ENCODE measurements around the gene ULK4.

ULK4 gene

GRCh38 chr3:41599127-41599484 lies 362.8 kb downstream of the ULK4 start:
- Mint-ChIP-seq H3K36me3 (ENCODE audit: insufficient read depth) (no peaks in the 10 kb centered on the region), H3K4me1 (ENCODE audit: low read depth in 2 of 2) (peaks cover 0 to 3% of the 10 kb centered on the region in 2 donors), H3K9me3 (no peaks in the 10 kb centered on the region), H3K27me3 (no peaks in the 10 kb centered on the region), H3K27ac (no peak overlapping the region), H3K4me3 (no peak overlapping the region)
- DNase-seq, result no peak
- no peak for ATAC-seq (replicated peaks)

GRCh38 chr3:41598402-41599126 lies 363.3 kb downstream of the ULK4 start:
- H3K4me3 Mint-ChIP-seq, result no peak overlapping the region
- no peaks in the 10 kb centered on the region for H3K36me3 Mint-ChIP-seq (ENCODE audit: insufficient read depth)
- DNase-seq, result no peak
- H3K9me3 Mint-ChIP-seq, result no peaks in the 10 kb centered on the region
- ATAC-seq (replicated peaks), result no peak
- H3K27me3 Mint-ChIP-seq, result no peaks in the 10 kb centered on the region
- no peak overlapping the region for H3K27ac Mint-ChIP-seq
- peaks cover 0 to 3% of the 10 kb centered on the region in 2 donors for H3K4me1 Mint-ChIP-seq (ENCODE audit: low read depth in 2 of 2)

GRCh38 chr3:41593774-41594173 lies 368.1 kb downstream of the ULK4 start:
- H3K36me3 Mint-ChIP-seq (ENCODE audit: insufficient read depth), result no peaks in the 10 kb centered on the region
- H3K4me3 Mint-ChIP-seq, result no peak overlapping the region
- no peaks in the 10 kb centered on the region for H3K9me3 Mint-ChIP-seq
- H3K4me1 Mint-ChIP-seq (ENCODE audit: low read depth in 2 of 2), result peaks cover 0 to 3% of the 10 kb centered on the region in 2 donors
- no peak overlapping the region for H3K27ac Mint-ChIP-seq
- H3K27me3 Mint-ChIP-seq, result no peaks in the 10 kb centered on the region
- no peak for DNase-seq
- ATAC-seq (replicated peaks), result no peak

DNA sequence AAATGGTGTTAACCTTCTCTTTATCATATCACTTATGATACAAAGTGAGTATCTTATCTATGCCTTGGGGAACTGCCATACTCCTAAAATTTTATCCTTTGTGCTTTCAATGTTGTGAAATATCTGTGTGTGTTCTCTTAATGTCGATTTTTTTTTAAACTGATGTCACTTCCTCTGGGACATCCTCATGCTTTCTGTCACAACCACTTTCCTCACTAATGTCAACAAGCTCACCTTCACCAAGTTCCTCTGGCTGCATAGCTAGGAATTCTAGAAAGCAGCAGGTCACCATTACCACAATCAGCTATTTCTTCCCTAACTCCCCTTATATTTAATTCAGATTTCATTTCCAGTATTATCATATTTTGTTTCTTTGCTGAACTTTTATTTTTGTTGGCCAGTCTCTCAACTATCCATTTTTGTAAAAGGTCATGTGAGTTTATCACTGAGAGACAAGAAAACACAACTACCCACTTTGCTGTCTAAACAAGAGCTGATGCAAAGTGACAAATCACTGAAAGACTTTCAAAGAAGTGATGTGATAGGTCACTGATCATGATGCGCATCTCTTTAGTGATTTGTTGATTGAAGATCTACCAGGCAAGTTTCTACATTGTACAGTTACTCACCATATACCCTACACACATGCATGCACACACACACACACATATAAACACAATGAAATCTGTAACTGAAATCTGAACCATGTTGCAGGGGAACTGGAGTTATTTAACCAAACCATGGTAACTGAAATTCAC lies 369.0 kb downstream of the ULK4 start:
- DNase-seq (no peak), ATAC-seq (replicated peaks) (no peak)
- H3K9me3 Mint-ChIP-seq, result no peaks in the 10 kb centered on the region
- H3K4me3 Mint-ChIP-seq, result no peak overlapping the region
- no peak overlapping the region for H3K27ac Mint-ChIP-seq
- H3K4me1 Mint-ChIP-seq (ENCODE audit: low read depth in 2 of 2), result peaks cover 0 to 3% of the 10 kb centered on the region in 2 donors
- no peaks in the 10 kb centered on the region for H3K36me3 Mint-ChIP-seq (ENCODE audit: insufficient read depth)
- H3K27me3 Mint-ChIP-seq, result no peaks in the 10 kb centered on the region

GRCh38 chr3:41583014-41583413 lies 378.9 kb downstream of the ULK4 start:
- no peak overlapping the region for H3K27ac Mint-ChIP-seq
- H3K9me3 Mint-ChIP-seq, result peaks cover 0 to 6% of the 10 kb centered on the region in 2 donors
- no peaks in the 10 kb centered on the region for H3K36me3 Mint-ChIP-seq (ENCODE audit: insufficient read depth)
- H3K4me1 Mint-ChIP-seq (ENCODE audit: low read depth in 2 of 2), result peaks cover 0 to 2% of the 10 kb centered on the region in 2 donors
- H3K4me3 Mint-ChIP-seq, result no peak overlapping the region
- no peak for ATAC-seq (replicated peaks)
- no peaks in the 10 kb centered on the region for H3K27me3 Mint-ChIP-seq
- no peak for DNase-seq

GRCh38 chr3:41581700-41582099 lies 380.2 kb downstream of the ULK4 start:
- DNase-seq (no peak), ATAC-seq (replicated peaks) (no peak)
- Mint-ChIP-seq H3K27ac (no peak overlapping the region), H3K9me3 (peaks cover 0 to 6% of the 10 kb centered on the region in 2 donors), H3K27me3 (no peaks in the 10 kb centered on the region), H3K4me1 (ENCODE audit: low read depth in 2 of 2) (peaks cover 0 to 2% of the 10 kb centered on the region in 2 donors), H3K4me3 (no peak overlapping the region), H3K36me3 (ENCODE audit: insufficient read depth) (no peaks in the 10 kb centered on the region)

DNA sequence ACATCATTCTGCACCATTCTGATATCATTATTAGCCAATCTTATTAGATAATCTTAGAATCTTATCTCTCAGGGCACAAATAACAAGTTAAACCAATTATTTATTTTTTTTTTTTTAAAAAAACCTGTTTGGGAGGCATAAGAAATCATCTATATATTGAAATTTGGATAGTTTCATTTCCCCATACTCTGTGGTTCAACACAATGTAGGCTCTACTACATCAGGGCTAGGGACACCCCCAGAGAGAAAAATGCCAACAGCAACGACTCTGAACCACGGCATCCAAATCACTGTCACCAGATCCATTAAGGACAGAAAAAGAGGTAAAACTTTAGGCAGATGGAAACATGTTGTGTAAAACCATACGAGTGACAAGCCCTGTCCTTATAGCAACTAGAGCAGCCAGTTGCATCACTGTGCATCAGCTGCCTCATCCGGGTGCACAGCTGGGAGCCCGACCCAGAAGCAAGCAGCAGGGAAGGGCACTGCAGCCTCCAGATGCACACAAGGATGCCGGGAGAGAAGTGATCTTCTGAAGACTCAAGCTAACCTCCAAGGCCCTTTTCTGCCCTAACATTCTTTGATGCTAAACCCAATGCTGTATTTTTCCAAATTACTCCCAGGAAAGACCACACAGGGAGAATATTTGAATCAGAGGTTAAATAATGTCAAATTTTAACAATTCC lies 381.5 kb downstream of the ULK4 start:
- H3K36me3 Mint-ChIP-seq (ENCODE audit: insufficient read depth), result no peaks in the 10 kb centered on the region
- DNase-seq (no peak), ATAC-seq (replicated peaks) (no peak)
- H3K4me3 Mint-ChIP-seq, result no peak overlapping the region
- H3K27ac Mint-ChIP-seq, result no peak overlapping the region
- H3K27me3 Mint-ChIP-seq, result no peaks in the 10 kb centered on the region
- peaks cover 0 to 6% of the 10 kb centered on the region in 2 donors for H3K9me3 Mint-ChIP-seq
- H3K4me1 Mint-ChIP-seq (ENCODE audit: low read depth in 2 of 2), result peaks cover 0 to 2% of the 10 kb centered on the region in 2 donors

GRCh38 chr3:41579861-41580260 lies 382.0 kb downstream of the ULK4 start:
- Mint-ChIP-seq H3K4me1 (ENCODE audit: low read depth in 2 of 2) (peaks cover 0 to 2% of the 10 kb centered on the region in 2 donors), H3K27ac (no peak overlapping the region), H3K4me3 (no peak overlapping the region), H3K36me3 (ENCODE audit: insufficient read depth) (no peaks in the 10 kb centered on the region), H3K27me3 (no peaks in the 10 kb centered on the region), H3K9me3 (peaks cover 0 to 6% of the 10 kb centered on the region in 2 donors)
- DNase-seq (no peak), ATAC-seq (replicated peaks) (no peak)

DNA sequence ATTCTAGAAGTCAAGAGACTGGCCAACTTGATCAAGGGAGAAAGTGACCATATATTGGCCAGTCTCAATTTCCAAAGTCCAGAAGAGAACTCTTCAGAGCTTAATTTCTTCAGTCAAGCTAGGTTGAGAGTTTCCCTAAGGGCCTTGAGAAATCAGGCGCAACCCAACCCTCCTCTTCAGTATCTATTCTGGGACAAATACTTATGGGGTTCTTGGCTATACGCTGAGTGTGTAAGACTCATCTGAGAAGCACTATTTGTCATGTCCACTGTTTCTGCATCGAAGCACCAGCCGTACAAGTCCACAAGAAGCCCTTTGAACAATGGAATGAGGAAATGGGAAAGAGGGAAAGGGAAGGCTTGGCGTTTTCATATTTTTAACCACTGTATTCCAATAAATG lies 383.1 kb downstream of the ULK4 start:
- ATAC-seq (replicated peaks) (no peak), DNase-seq (no peak)
- no peaks in the 10 kb centered on the region for H3K27me3 Mint-ChIP-seq
- peaks cover 0 to 2% of the 10 kb centered on the region in 2 donors for H3K4me1 Mint-ChIP-seq (ENCODE audit: low read depth in 2 of 2)
- H3K4me3 Mint-ChIP-seq, result no peak overlapping the region
- H3K36me3 Mint-ChIP-seq (ENCODE audit: insufficient read depth), result no peaks in the 10 kb centered on the region
- H3K27ac Mint-ChIP-seq, result no peak overlapping the region
- peaks cover 1 to 6% of the 10 kb centered on the region in 2 donors for H3K9me3 Mint-ChIP-seq

- Mint-ChIP-seq H3K27me3 (no peaks in the 10 kb centered on the region), H3K4me1 (ENCODE audit: low read depth in 2 of 2) (peaks cover 0 to 5% of the 10 kb centered on the region in 2 donors), H3K9me3 (peaks cover 0 to 1% of the 10 kb centered on the region in 2 donors), H3K27ac (no peak overlapping the region), H3K36me3 (ENCODE audit: insufficient read depth) (no peaks in the 10 kb centered on the region), H3K4me3 (no peak overlapping the region)
- DNase-seq, result no peak
- ATAC-seq (replicated peaks), result no peak
Measured at GRCh38 chr3:41575724-41576123, 386.2 kb downstream of the ULK4 start.

- no peak for DNase-seq
- peaks cover 0 to 1% of the 10 kb centered on the region in 2 donors for H3K9me3 Mint-ChIP-seq
- H3K4me3 Mint-ChIP-seq, result no peak overlapping the region
- H3K36me3 Mint-ChIP-seq (ENCODE audit: insufficient read depth), result no peaks in the 10 kb centered on the region
- H3K27me3 Mint-ChIP-seq, result no peaks in the 10 kb centered on the region
- peaks cover 0 to 5% of the 10 kb centered on the region in 2 donors for H3K4me1 Mint-ChIP-seq (ENCODE audit: low read depth in 2 of 2)
- H3K27ac Mint-ChIP-seq, result no peak overlapping the region
- ATAC-seq (replicated peaks), result no peak
Measured at GRCh38 chr3:41574900-41575299, 387.0 kb downstream of the ULK4 start.

DNA sequence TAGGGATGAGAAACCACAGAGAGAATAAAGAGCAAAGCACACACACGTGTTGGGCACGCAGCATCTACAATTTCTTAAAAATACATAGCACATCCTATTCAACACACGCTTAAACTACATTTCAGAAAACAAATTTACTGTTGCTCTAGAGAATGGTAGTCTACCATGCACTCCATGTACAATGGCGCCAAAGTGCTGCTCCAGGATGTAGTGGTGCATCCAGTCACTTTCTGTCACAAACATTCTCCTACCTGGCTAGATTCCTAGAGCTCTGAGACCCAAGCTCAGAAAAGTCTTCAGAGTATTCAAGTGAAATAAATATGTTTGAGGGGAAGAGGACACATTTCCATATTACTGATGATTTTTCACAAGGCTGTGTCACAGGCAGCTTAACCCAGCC lies 388.3 kb downstream of the ULK4 start:
- DNase-seq (no peak), ATAC-seq (replicated peaks) (no peak)
- H3K4me1 Mint-ChIP-seq (ENCODE audit: low read depth in 2 of 2), result peaks cover 0 to 5% of the 10 kb centered on the region in 2 donors
- H3K36me3 Mint-ChIP-seq (ENCODE audit: insufficient read depth), result no peaks in the 10 kb centered on the region
- H3K9me3 Mint-ChIP-seq, result peaks cover 0 to 1% of the 10 kb centered on the region in 2 donors
- no peaks in the 10 kb centered on the region for H3K27me3 Mint-ChIP-seq
- no peak overlapping the region for H3K27ac Mint-ChIP-seq
- no peak overlapping the region for H3K4me3 Mint-ChIP-seq

GRCh38 chr3:41572092-41572491 lies 389.8 kb downstream of the ULK4 start:
- Mint-ChIP-seq H3K36me3 (ENCODE audit: insufficient read depth) (no peaks in the 10 kb centered on the region), H3K4me3 (no peak overlapping the region), H3K4me1 (ENCODE audit: low read depth in 2 of 2) (peaks cover 0 to 5% of the 10 kb centered on the region in 2 donors), H3K27ac (no peak overlapping the region), H3K27me3 (no peaks in the 10 kb centered on the region), H3K9me3 (peaks cover 0 to 1% of the 10 kb centered on the region in 2 donors)
- no peak for DNase-seq
- ATAC-seq (replicated peaks), result no peak
